NCI-H2196 treated with DMSO at 0.1 percent for 48 hours (cell line): ENCODE measurements around the gene GTF2I.
A peak's percentile ranks its signal among the peaks of the same experiment; 100 is the strongest.
"Not testable (repeated sequence)": the region's sequence is repeated elsewhere in the genome, so short reads cannot be mapped to it uniquely, and the experiment has no call there.

Experiments used
- DNase-seq: peaks from one replicate; lab custom pipeline; 2025; ENCODE audit not compliant: unreplicated experiment; lab: John Stamatoyannopoulos, UW

The GTF2I gene

GRCh38 chr7:74657692-74658177 lies at the start of gene GTF2I:
GTF2I (plus strand) TSS chr7:74657718; CDS start chr7:74689129, 31,411 bp downstream.
- DNase-seq, result no peak

- peak; percentile 34 for DNase-seq
Observed at GRCh38 chr7:74612015-74612829, 45.3 kb upstream of the GTF2I start.

GRCh38 chr7:74615933-74616780 lies 41.4 kb upstream of the GTF2I start:
- no peak for DNase-seq

DNA sequence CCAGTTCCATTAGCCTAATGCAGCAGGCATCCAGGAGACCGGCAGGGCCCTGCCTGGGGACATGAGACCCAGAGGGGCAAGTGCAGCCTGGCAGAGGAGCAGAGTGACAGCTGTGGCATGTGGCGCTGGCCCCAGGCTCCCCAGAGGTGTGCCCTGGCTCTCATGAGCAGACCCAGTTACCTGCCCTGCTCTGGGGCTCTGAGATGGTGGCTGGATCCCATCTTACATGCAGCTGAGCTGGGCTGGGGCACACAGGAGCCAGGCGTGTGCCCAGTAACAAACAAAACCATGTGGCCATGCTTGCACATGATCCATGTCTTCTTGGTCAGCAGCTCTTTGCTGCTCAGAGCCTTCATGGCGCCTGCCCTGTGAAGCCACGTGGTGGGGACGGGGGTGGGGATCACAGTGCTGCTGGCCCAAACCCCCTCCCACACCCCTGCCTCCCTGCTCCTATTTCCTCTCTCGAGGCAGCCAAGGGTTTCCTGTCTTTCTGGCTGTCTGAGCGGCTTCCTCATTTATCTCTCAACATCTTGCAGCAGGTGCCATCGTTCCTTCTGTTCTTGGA lies 40.3 kb upstream of the GTF2I start:
- no peak for DNase-seq

GRCh38 chr7:74619235-74619860 lies 38.2 kb upstream of the GTF2I start:
- DNase-seq, result no peak

DNA sequence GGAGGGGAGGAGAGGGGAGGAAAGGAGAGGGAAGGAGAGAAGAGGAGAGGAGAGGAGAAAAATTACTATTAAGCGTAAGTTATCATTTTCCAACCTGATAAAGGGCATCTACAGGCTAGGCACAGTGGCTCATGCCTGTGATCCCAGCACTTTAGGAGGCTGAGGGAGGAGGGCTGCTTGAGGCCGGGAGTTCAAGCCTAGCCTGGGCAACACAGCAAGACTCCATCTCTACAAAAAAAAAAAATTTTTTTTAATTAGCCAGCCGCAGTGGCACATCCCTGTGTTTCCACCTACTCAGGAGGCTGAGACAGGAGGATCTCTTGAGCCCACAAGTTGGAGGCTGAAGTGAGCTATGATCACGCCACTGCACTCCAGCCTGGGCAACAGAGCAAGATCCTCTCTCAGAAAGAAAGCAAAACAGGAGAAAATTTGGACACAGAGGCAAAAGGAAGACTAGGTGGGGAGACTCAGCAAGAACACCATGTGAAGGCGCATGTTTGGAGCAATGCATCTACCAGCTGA lies 35.2 kb upstream of the GTF2I start:
- DNase-seq, result no peak

GRCh38 chr7:74623135-74623534 lies 34.4 kb upstream of the GTF2I start:
- DNase-seq, result no peak

GRCh38 chr7:74625446-74625845 lies 32.1 kb upstream of the GTF2I start:
- DNase-seq, result no peak

DNA sequence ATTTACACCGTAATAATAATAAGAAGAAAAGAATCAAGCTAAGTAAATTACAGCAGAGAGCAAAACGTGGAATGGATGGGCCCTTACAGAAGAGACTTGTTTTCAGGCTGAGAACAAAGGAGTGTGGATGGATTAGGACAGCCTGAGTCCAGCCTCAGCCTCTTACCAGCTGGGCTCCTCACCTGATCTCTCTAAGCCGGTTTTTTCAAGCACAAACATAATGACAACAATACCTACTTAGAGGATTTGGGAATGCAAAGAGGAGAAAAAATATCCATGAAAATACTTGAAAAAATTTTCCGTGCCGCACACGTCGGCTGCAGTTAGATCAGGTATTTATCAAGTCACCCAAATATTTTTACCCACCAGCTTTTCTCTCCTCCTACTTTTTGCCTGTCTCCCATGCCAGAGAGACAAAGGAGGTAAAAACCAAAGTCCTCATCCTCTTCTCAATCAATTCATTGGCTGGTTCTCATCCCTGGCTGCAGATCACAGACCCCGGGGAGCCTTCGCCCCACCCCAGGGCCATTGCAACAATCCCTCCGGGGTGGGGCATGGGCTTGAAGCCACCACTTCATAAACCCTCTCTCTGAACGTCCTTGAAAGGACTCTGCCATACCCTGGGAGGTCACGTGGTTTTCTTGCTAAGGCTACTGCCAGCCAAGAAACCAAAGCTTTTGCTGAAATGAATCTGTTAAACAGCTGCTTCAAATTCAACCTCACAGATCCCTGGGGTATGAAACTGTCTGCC lies 29.7 kb upstream of the GTF2I start:
- peak; percentile 67 for DNase-seq

- no peak for DNase-seq
Observed at GRCh38 chr7:74632505-74632904, 25.0 kb upstream of the GTF2I start.

GRCh38 chr7:74633451-74633921 lies 24.0 kb upstream of the GTF2I start:
- no peak for DNase-seq

DNA sequence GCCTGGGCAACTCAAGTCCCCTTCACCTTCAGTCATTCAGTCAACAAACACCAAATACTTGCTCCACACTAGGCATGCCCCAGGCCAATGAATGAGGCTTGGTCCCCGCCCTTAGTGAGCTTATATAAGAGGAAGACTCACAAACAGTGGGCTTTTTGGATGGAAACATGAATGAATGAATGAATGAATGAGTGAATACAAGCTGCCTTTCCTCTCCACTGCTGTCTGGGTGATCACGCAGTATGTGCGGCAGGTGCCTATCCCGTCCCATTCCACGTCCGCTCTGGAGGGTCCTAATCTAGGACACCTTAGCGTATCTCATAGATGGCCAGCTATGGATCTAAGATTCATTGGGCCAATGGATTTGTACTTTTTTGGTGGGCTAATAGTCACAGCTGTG lies 19.8 kb upstream of the GTF2I start:
- DNase-seq, result no peak

- not testable (repeated sequence) for DNase-seq
Observed at GRCh38 chr7:74650055-74650454, 7.5 kb upstream of the GTF2I start.

DNA sequence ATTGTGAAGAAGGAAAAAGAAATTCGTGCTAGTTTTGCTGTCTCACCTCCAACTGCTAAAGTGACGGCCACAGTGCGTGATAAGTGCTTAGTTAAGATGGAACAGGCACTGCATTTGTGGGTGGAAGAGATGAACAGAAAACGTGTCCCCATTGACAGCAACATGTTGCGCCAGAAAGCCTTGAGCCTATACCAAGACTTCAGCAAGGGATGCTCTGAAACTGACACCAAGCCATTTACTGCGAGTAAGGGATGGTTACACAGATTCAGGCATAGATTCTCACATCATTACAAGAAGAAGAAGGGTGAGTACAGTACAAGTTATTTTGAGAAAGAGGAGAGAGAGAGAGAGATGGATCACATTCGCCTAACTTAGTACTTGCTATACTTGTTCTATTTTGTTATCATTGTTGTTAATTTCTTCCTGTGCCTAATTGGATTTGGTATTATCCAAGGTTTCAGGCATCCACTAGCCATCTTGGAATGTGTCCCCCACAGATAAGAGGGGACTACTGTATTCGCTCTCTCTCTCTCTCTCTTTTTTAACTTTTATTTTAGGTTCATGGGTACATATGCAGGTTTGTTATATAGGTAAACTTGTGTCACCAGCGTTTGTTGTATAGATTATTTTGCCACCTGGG lies 6.9 kb upstream of the GTF2I start:
- not testable (repeated sequence) for DNase-seq

GRCh38 chr7:74651133-74651504 lies 6.4 kb upstream of the GTF2I start:
- not testable (repeated sequence) for DNase-seq

- no peak for DNase-seq
Observed at GRCh38 chr7:74653686-74654181, 3.8 kb upstream of the GTF2I start.

GRCh38 chr7:74654811-74655210 lies 2.7 kb upstream of the GTF2I start:
- DNase-seq, result no peak

DNA sequence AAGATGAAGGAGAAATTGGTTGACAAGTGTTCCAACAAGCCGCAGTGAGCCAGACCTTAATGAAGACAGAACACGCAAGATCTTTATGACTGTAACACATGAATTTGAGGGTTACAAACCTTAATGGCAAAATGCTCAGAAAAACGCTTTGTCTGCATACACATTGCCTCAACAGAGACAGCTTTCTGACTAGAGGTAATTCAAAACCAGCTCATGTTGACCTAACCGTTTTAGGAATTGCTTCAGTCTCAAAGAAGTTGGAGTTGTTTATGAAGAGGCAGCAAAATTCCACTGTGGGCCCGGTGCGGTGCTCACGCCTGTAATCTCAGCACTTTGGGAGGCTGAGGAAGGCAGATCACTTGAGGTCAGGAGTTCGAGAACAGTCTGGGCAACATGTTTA lies 2.2 kb upstream of the GTF2I start:
- DNase-seq, result no peak

DNA sequence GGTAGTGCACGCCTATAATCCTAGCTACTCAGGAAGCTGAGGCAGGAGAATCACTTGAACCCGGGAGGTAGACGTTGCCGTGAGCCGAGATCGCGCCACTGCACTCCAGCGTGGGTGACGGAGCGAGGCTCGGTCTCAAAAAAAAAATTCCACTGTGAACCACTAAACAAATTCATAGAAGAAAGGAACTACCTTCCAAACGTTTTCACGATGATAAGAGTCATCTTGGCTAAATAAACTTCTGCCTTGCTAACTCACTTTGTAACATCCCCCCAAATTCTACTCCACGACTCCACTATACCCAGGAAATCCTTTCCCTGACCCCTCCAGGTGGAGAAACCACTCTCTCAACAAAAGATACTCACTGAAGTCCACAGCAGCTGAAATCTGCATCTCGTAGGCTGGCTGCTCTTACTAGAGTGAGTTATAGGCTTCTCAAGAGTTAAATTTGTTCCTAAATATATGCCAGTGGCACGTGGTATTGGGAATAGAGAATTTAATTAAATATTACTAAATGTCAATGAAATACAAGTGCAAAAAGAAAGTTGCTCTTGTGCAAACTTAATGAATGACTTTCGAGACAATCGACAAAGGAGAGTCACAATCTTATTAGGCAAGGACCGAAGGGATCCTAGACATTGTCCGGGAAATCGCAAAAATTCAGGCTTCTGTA lies 1.6 kb upstream of the GTF2I start:
- DNase-seq, result no peak
